ENCODE data around the gene CTSO.

Gene CTSO

DNA sequence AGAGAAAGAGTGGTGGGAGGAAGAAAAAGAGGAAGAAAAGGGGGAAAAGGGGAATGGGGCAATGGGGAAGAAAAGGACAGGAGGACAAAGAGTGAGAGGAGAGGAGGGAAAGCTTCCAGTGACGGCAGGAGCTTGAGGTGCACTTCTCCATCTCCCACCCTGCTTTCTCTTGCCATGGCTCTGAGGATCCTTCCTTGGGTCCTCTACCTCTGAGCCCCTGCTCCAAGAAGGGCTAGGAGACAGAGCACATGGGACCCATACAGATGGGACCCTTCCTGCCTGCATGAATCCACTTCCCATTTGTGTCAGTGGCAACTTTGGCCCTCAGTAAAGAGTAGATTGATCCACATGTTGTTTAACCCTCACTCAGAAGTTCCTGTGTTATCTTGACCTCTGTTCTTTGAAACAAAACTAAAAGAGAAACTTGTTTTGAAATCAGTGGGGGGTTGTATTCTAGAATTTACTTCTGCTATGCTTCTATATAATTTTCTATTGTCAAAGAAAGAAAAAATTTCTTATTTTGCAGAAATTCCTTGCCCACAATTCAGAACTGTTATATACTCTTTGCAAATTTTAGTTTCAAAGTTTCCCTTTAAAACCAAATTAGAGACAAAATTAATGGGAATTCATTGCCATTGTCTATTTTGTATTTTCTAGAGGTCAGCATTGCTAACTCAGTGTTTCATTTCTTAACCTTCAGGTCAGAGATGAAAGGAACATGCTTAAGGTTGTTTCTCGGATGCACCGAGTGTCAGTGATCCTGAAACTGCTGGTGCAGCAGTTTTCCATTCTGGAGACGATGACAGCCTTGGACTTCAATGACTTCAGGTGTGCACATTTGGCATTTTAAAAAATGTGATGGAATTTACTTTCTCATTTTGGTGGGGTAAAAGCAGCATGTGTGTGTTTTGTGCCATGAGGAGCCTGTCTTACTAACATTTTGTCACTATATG, 45.2 kb downstream of the CTSO start:
- H3K27ac ChIP-seq (ENCODE audit: low read length, poor library complexity, severe bottlenecking) = no peak overlapping the region
- WGBS = 89% methylated on average over 4 of the region's 4 CpGs
- no peak overlapping the region for H3K9ac ChIP-seq (ENCODE audit: low read length)
- H2AK5ac ChIP-seq (ENCODE audit: low read length, severe bottlenecking) = no peak overlapping the region
- H3K9me3 ChIP-seq (ENCODE audit: control insufficient read depth, low read length) = no peaks in the 10 kb centered on the region
- H4K8ac ChIP-seq (ENCODE audit: low read length) = no peak overlapping the region
- no peak overlapping the region for H3K14ac ChIP-seq (ENCODE audit: low read length in 2 of 2)
- H3K36me3 ChIP-seq (ENCODE audit: control insufficient read depth in 1 of 2, insufficient read depth in 2 of 2, low read depth in 1 of 2, low read length in 2 of 2) = no peaks in the 10 kb centered on the region
- H3K4me2 ChIP-seq (ENCODE audit: low read length, poor library complexity, severe bottlenecking) = no peak overlapping the region
- no peak for DNase-seq
- no peak overlapping the region for H2BK5ac ChIP-seq (ENCODE audit: low read depth, low read length, poor library complexity, severe bottlenecking)
- no peak overlapping the region for H3K23ac ChIP-seq (ENCODE audit: low read length in 2 of 2)
- H3K18ac ChIP-seq (ENCODE audit: low read depth in 1 of 2, low read length in 2 of 2) = peak overlapping the region; percentile 46 to 88
- peak overlapping the region; percentile 28 to 99 for H2BK12ac ChIP-seq (ENCODE audit: low read length in 2 of 2)
- H2BK120ac ChIP-seq (ENCODE audit: low read depth, low read length) = no peak overlapping the region
- no peak overlapping the region for H2BK15ac ChIP-seq (ENCODE audit: low read depth, poor library complexity, severe bottlenecking)
- H3K79me1 ChIP-seq (replicated peaks; ENCODE audit: low read length, poor library complexity, severe bottlenecking) = no peaks in the 10 kb centered on the region
- H3K4me3 ChIP-seq (ENCODE audit: insufficient read depth in 1 of 2, low read depth in 1 of 2, low read length in 2 of 2) = no peak overlapping the region
- no peaks in the 10 kb centered on the region for H3K4me1 ChIP-seq (ENCODE audit: control insufficient read depth, insufficient read depth, low read depth, low read length)
- no peak overlapping the region for H2AFZ ChIP-seq (ENCODE audit: low read depth, low read length)
- no peaks in the 10 kb centered on the region for H3K27me3 ChIP-seq (ENCODE audit: control insufficient read depth in 1 of 2, insufficient read depth in 1 of 2, low read length in 2 of 2)
- H3K4ac ChIP-seq (ENCODE audit: low read depth in 1 of 2, low read length in 2 of 2) = peak overlapping the region in 1 of 2 experiments; percentile 47
- peak overlapping the region; percentile 62 for H4K91ac ChIP-seq (ENCODE audit: low read length)

DNA sequence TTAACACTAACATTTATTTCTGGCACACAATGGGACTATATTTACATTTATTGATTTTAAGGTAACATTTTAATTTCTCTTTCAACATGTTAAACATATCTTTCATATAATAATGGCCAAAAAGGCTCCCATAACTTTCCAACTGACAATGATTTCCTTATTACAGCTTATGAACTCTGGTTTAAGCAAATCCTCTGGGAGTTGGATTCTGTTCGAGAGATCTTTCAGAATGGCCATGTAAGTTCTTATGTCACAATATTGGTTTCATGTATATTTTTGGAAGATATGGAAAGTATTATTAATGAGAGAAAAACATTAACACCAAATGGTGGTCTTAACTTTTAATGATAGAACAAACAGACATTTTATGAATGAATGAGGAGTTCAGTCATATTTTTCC, 46.1 kb downstream of the CTSO start:
- Histone ChIP-seq H3K14ac (ENCODE audit: low read length in 2 of 2) (no peak overlapping the region), H3K36me3 (ENCODE audit: control insufficient read depth in 1 of 2, insufficient read depth in 2 of 2, low read depth in 1 of 2, low read length in 2 of 2) (no peaks in the 10 kb centered on the region), H2AK5ac (ENCODE audit: low read length, severe bottlenecking) (no peak overlapping the region), H3K27ac (ENCODE audit: low read length, poor library complexity, severe bottlenecking) (no peak overlapping the region), H3K4me2 (ENCODE audit: low read length, poor library complexity, severe bottlenecking) (no peak overlapping the region), H3K4me3 (ENCODE audit: insufficient read depth in 1 of 2, low read depth in 1 of 2, low read length in 2 of 2) (peak overlapping the region in 1 of 2 experiments; percentile 8), H3K23ac (ENCODE audit: low read length in 2 of 2) (no peak overlapping the region), H3K9me3 (ENCODE audit: control insufficient read depth, low read length) (no peaks in the 10 kb centered on the region), H3K27me3 (ENCODE audit: control insufficient read depth in 1 of 2, insufficient read depth in 1 of 2, low read length in 2 of 2) (no peaks in the 10 kb centered on the region), H3K4ac (ENCODE audit: low read depth in 1 of 2, low read length in 2 of 2) (no peak overlapping the region), H2BK15ac (ENCODE audit: low read depth, poor library complexity, severe bottlenecking) (no peak overlapping the region), H4K8ac (ENCODE audit: low read length) (no peak overlapping the region), H2BK12ac (ENCODE audit: low read length in 2 of 2) (no peak overlapping the region), H3K9ac (ENCODE audit: low read length) (peak overlapping the region; percentile 86), H2AFZ (ENCODE audit: low read depth, low read length) (no peak overlapping the region), H2BK120ac (ENCODE audit: low read depth, low read length) (no peak overlapping the region), H2BK5ac (ENCODE audit: low read depth, low read length, poor library complexity, severe bottlenecking) (no peak overlapping the region), H3K18ac (ENCODE audit: low read depth in 1 of 2, low read length in 2 of 2) (no peak overlapping the region), H3K79me1 (replicated peaks; ENCODE audit: low read length, poor library complexity, severe bottlenecking) (no peaks in the 10 kb centered on the region), H4K91ac (ENCODE audit: low read length) (no peak overlapping the region), H3K4me1 (ENCODE audit: control insufficient read depth, insufficient read depth, low read depth, low read length) (no peaks in the 10 kb centered on the region)
- peak; percentile 9 for DNase-seq
- WGBS = no CpG with 5 or more reads among the region's 1 CpG

DNA sequence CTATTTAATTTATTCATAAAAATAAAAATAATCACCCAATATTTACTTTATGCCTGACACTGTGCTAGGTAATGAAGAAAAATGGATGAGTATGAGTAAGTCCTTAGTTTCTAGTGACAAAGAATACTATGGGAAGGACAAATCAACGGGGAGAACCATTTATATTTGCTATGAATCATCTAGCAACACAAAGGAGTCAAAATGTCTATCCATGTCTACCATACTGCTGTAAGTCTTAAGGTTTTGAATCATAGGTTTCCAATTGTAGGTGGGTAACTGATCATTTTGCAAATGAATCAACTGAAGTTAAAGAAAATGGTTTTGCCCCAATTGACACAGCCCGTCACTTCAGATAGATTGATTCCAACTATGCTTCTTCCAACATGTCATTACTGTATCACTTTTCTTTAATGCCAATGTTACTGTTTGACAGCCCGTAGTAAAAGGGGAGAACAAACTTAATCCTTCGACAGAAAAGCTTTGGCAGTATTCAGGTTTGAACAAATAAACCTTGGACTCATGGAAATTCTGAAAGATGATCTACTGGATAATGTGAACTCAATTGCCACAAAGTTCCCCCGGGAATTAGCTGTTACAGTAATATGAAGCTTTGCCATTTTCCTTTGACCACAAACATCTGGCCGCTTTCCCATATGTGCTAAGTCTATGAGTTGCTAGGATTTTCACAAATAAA, 47.0 kb downstream of the CTSO start:
- H3K14ac ChIP-seq (ENCODE audit: low read length in 2 of 2) = no peak overlapping the region

DNA sequence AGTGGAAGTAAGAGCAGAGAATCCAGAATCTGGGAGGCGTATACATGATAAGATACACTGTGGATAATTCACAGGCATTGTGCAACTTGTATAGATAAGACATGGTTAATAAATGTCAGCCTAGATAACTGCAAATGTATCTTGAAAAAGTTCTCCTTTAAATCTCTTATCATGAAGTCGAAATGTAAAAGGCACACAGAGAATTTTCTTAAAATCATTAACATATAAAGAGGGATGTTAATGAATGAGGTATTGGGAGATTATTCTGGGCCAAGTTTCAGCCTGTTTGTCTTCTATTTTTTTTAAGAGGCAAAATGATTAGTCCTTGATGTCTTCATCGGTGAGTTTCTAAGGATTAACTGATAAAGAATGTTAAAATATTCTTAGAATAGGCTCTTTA, 49.3 kb downstream of the CTSO start:
- H2AFZ ChIP-seq (ENCODE audit: low read depth, low read length) = no peak overlapping the region
- no peak overlapping the region for H3K4me3 ChIP-seq (ENCODE audit: insufficient read depth in 1 of 2, low read depth in 1 of 2, low read length in 2 of 2)
- no peak overlapping the region for H3K14ac ChIP-seq (ENCODE audit: low read length in 2 of 2)
- H3K27ac ChIP-seq (ENCODE audit: low read length, poor library complexity, severe bottlenecking) = no peak overlapping the region
- no peak overlapping the region for H2AK5ac ChIP-seq (ENCODE audit: low read length, severe bottlenecking)
- H3K23ac ChIP-seq (ENCODE audit: low read length in 2 of 2) = no peak overlapping the region
- H3K27me3 ChIP-seq (ENCODE audit: control insufficient read depth in 1 of 2, insufficient read depth in 1 of 2, low read length in 2 of 2) = no peaks in the 10 kb centered on the region
- no peak overlapping the region for H3K9ac ChIP-seq (ENCODE audit: low read length)
- 82% methylated on average over 2 of the region's 3 CpGs for WGBS
- no peak overlapping the region for H3K4me2 ChIP-seq (ENCODE audit: low read length, poor library complexity, severe bottlenecking)
- no peaks in the 10 kb centered on the region for H3K9me3 ChIP-seq (ENCODE audit: control insufficient read depth, low read length)
- H2BK15ac ChIP-seq (ENCODE audit: low read depth, poor library complexity, severe bottlenecking) = no peak overlapping the region
- H2BK5ac ChIP-seq (ENCODE audit: low read depth, low read length, poor library complexity, severe bottlenecking) = no peak overlapping the region
- H3K79me1 ChIP-seq (replicated peaks; ENCODE audit: low read length, poor library complexity, severe bottlenecking) = no peaks in the 10 kb centered on the region
- DNase-seq = no peak
- H3K18ac ChIP-seq (ENCODE audit: low read depth in 1 of 2, low read length in 2 of 2) = no peak overlapping the region
- no peaks in the 10 kb centered on the region for H3K36me3 ChIP-seq (ENCODE audit: control insufficient read depth in 1 of 2, insufficient read depth in 2 of 2, low read depth in 1 of 2, low read length in 2 of 2)
- no peak overlapping the region for H3K4ac ChIP-seq (ENCODE audit: low read depth in 1 of 2, low read length in 2 of 2)
- H3K4me1 ChIP-seq (ENCODE audit: control insufficient read depth, insufficient read depth, low read depth, low read length) = no peaks in the 10 kb centered on the region
- H4K91ac ChIP-seq (ENCODE audit: low read length) = no peak overlapping the region
- no peak overlapping the region for H2BK120ac ChIP-seq (ENCODE audit: low read depth, low read length)
- H4K8ac ChIP-seq (ENCODE audit: low read length) = no peak overlapping the region
- no peak overlapping the region for H2BK12ac ChIP-seq (ENCODE audit: low read length in 2 of 2)

More for the DNA sequence above, 47.0 kb downstream of the CTSO start:
- Histone ChIP-seq H3K18ac (ENCODE audit: low read depth in 1 of 2, low read length in 2 of 2) (no peak overlapping the region), H3K36me3 (ENCODE audit: control insufficient read depth in 1 of 2, insufficient read depth in 2 of 2, low read depth in 1 of 2, low read length in 2 of 2) (no peaks in the 10 kb centered on the region), H3K27me3 (ENCODE audit: control insufficient read depth in 1 of 2, insufficient read depth in 1 of 2, low read length in 2 of 2) (no peaks in the 10 kb centered on the region), H3K79me1 (replicated peaks; ENCODE audit: low read length, poor library complexity, severe bottlenecking) (no peaks in the 10 kb centered on the region), H2AK5ac (ENCODE audit: low read length, severe bottlenecking) (no peak overlapping the region), H3K27ac (ENCODE audit: low read length, poor library complexity, severe bottlenecking) (no peak overlapping the region), H4K91ac (ENCODE audit: low read length) (no peak overlapping the region), H3K4me1 (ENCODE audit: control insufficient read depth, insufficient read depth, low read depth, low read length) (no peaks in the 10 kb centered on the region), H2BK15ac (ENCODE audit: low read depth, poor library complexity, severe bottlenecking) (no peak overlapping the region), H3K23ac (ENCODE audit: low read length in 2 of 2) (no peak overlapping the region), H3K4ac (ENCODE audit: low read depth in 1 of 2, low read length in 2 of 2) (no peak overlapping the region), H3K9ac (ENCODE audit: low read length) (peak overlapping the region; percentile 86), H3K4me3 (ENCODE audit: insufficient read depth in 1 of 2, low read depth in 1 of 2, low read length in 2 of 2) (peak overlapping the region in 1 of 2 experiments; percentile 20), H2AFZ (ENCODE audit: low read depth, low read length) (no peak overlapping the region), H2BK12ac (ENCODE audit: low read length in 2 of 2) (no peak overlapping the region), H4K8ac (ENCODE audit: low read length) (no peak overlapping the region), H2BK120ac (ENCODE audit: low read depth, low read length) (no peak overlapping the region), H3K4me2 (ENCODE audit: low read length, poor library complexity, severe bottlenecking) (no peak overlapping the region), H3K9me3 (ENCODE audit: control insufficient read depth, low read length) (no peaks in the 10 kb centered on the region), H2BK5ac (ENCODE audit: low read depth, low read length, poor library complexity, severe bottlenecking) (no peak overlapping the region)
- DNase-seq = peak; percentile 95
- WGBS = 65% methylated on average over 4 of the region's 6 CpGs

Measured in mesenchymal stem cell (in vitro differentiated cells and primary cell).